Measurements from ENCODE around the gene SEPHS2.

DNA sequence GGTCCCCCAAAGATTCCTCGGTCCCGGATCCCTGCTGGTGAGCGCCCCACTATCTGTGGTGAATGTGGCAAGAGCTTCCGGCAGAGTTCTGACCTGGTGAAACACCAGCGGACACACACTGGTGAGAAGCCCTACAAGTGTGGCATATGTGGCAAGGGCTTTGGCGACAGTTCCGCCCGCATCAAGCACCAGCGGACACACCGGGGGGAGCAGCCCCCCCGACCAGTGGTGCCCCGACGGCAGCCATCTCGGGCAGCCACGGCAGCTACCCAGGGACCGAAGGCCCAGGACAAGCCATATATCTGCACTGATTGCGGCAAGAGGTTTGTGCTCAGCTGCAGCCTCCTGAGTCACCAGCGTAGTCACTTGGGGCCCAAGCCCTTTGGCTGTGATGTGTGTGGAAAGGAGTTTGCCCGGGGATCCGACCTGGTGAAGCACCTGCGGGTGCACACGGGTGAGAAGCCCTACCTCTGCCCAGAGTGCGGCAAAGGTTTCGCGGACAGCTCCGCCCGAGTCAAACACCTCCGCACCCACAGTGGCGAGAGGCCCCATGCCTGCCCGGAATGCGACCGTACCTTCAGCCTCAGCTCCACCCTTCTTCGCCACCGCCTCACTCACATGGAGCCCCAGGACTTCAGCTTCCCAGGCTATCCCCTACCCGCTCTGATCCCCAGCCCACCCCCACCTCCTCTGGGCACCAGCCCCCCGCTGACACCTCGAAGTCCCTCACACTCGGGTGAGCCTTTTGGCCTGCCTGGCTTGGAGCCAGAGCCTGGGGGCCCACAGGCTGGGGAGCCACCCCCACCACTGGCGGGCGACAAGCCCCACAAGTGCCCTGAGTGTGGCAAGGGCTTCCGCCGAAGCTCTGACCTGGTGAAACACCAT, 47.7 kb downstream of the SEPHS2 start:
- TF ChIP-seq, protein P1, sequence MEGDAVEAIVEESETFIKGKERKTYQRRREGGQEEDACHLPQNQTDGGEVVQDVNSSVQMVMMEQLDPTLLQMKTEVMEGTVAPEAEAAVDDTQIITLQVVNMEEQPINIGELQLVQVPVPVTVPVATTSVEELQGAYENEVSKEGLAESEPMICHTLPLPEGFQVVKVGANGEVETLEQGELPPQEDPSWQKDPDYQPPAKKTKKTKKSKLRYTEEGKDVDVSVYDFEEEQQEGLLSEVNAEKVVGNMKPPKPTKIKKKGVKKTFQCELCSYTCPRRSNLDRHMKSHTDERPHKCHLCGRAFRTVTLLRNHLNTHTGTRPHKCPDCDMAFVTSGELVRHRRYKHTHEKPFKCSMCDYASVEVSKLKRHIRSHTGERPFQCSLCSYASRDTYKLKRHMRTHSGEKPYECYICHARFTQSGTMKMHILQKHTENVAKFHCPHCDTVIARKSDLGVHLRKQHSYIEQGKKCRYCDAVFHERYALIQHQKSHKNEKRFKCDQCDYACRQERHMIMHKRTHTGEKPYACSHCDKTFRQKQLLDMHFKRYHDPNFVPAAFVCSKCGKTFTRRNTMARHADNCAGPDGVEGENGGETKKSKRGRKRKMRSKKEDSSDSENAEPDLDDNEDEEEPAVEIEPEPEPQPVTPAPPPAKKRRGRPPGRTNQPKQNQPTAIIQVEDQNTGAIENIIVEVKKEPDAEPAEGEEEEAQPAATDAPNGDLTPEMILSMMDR (IDR thresholded peaks at IDR 0.05): no peak
- no peak for TF ChIP-seq POLR2AphosphoS5 (IDR thresholded peaks at IDR 0.05)

Measured in suprapubic skin (tissue), 3 donors.